Ovary (tissue), 3 donors: Measurements from ENCODE around the gene RNF224.

Source experiments
- EP300 ChIP-seq: sonication (generic); formaldehyde crosslinking; IDR thresholded peaks from one replicate; pipeline ENCODE4 v1.6.1; 2017; ENCODE audit warnings: antibody characterized with exemption
- TF ChIP-seq, protein P1 (sequence below), 3 donors: fragments of 450-650 bp in 2 of 3; fragments of 200-600 bp in 1 of 3; IDR thresholded peaks; one replicate each; pipeline versions ENCODE4 v1.5.1 to v1.8.0; 2016 to 2022; ENCODE audit warnings: antibody characterized with exemption in 3 of 3, mild to moderate bottlenecking in 1 of 3
- donor health status: DM: no; HTN: no; CAD: no.

DNA sequence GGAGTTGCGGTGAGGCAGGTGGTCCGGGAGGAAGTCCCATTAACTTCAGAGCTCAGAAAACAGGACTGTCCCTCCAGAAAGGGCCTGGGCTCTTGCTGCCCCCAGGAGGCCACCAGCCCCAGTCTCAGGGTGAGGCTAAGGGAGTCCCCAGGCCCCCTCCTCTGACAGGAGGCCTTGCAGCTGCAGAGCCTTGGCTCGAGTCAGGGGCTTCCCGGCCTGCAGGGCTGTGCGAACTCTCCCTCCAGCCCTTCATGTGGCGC, 20.5 kb downstream of the RNF224 start:
- no peak for TF ChIP-seq EP300
- TF ChIP-seq, protein P1, sequence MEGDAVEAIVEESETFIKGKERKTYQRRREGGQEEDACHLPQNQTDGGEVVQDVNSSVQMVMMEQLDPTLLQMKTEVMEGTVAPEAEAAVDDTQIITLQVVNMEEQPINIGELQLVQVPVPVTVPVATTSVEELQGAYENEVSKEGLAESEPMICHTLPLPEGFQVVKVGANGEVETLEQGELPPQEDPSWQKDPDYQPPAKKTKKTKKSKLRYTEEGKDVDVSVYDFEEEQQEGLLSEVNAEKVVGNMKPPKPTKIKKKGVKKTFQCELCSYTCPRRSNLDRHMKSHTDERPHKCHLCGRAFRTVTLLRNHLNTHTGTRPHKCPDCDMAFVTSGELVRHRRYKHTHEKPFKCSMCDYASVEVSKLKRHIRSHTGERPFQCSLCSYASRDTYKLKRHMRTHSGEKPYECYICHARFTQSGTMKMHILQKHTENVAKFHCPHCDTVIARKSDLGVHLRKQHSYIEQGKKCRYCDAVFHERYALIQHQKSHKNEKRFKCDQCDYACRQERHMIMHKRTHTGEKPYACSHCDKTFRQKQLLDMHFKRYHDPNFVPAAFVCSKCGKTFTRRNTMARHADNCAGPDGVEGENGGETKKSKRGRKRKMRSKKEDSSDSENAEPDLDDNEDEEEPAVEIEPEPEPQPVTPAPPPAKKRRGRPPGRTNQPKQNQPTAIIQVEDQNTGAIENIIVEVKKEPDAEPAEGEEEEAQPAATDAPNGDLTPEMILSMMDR (IDR thresholded peaks at IDR 0.05), result no peak
